Activated CD4-positive, CD25-positive, alpha-beta regulatory T cell (primary cell): ENCODE measurements around the gene PFDN4.

Source experiments
- DNase-seq, 4 experiments: peaks; one replicate each; lab custom pipeline; 2025; lab: John Stamatoyannopoulos, UW

PFDN4 gene

GRCh38 chr20:54200487-54201267 lies 7.2 kb upstream of the PFDN4 start:
- no peak for DNase-seq

DNA sequence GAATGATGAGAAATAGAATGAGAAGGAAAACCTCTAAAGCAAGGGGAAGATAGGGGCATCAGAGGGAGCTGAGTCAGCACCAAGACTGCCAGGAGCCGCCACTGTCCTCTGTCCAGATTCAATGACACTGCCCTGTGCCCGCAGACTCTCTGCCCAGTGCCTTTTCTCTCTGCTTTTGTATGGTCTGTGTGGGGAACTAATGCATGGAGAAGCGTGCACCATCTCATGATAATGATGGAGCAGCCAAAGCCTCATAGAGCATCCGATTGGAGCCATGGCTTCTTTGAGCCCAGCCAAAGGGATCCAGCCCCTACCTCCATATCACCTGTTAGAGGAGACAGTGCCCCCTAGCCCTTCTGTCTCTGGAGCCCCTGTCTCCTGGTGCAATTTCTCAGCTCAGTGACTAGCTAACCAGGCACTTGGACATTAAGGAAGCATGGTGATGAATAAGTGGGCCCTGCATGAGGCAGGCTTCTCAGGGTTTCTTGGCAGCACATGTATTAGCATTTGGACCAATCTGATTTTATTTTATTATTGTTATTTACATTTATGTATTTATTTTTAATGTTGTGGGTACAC lies 6.5 kb upstream of the PFDN4 start:
- no peak for DNase-seq

DNA sequence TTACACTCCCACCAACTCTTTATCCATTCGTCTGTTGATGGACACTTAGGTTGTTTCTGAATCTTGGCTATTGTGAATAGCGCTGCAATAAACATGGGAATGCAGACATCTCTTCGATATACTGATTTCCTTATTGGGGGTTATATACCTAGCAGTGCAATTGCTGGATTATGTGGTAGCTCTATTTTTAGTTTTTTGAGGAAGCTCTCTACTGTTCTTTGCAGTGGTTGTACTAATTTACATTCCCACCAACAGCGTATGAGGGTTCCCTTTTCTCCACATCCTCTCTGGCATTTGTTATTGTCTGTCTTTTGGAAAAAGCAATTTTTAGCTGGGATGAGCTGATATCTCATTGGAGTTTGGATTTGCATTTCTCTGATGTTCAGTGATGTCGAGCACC lies 4.6 kb upstream of the PFDN4 start:
- DNase-seq: no peak

- no peak for DNase-seq
Measured at GRCh38 chr20:54204063-54204462, 3.8 kb upstream of the PFDN4 start.

DNA sequence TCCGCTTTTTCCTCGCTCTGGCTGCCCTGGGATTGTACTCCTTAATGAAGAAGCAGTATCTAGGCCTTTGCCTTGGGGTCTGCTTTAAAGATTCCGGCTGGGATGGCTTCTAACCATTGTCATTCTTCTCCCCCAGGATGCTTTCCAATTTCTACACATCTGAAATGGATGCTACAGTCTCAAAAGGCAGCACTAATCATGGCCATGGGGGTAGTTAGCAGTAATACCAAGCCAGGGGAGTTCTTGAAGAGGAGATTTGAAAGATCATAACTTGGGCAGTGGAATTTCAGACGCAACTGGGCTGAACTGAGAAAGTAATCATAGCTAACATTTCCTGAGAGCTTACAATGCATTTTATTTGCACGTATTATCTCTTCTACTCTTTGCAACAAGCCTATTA lies 3.4 kb upstream of the PFDN4 start:
- no peak for DNase-seq

DNA sequence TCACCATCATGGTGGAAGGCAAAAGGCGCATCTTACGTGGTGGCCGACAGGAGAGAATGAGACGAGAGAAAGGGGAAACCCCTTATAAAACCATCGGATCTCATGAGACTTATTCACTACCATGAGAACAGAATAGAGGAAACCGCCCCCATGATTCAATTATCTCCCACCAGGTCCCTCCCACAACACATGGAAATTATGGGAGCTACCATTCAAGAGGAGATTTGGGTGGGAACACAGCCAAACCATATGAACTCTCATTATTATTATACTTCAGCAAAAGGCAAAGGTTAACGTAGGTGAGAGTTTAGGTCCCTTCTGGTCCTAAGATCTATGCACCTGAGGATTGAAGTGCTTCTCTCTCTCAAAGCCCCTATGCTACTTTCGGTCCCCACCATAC lies 2.4 kb upstream of the PFDN4 start:
- no peak for DNase-seq

DNA sequence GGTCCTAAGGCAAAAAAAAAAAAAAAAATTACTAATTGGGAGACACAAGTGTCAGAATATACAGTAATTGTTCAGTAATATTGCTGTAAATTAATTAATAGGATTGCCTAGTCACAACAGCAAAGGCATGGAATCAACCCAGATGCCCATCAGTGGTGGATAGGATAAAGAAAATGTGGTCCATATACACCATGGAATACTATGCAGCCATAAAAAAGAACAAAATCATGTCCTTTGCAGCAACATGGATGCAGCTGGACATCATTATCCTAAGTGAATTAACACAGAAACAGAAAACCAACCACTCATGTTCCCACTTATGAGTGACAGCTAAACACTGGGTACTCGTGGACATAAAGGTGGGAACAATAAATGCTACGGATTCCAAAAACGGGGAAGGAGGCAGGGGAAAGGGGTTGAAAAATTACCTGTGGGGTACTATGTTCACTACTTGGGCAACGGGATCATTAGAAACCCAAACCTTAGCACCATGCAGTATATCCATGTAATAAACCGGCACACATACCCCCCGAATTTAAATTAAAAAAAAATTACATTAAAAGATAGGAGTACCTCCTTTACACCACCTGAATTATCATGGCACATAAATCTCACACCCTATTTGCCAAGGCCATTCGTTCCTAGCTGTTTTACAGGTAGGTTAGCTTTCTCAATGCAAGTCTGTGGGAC lies 689 bp upstream of the PFDN4 start:
- no peak for DNase-seq

- DNase-seq: no peak
Measured at GRCh38 chr20:54208548-54209176, 775 bp downstream of the PFDN4 start.

GRCh38 chr20:54209216-54209813 lies 1.4 kb downstream of the PFDN4 start:
- no peak for DNase-seq

DNA sequence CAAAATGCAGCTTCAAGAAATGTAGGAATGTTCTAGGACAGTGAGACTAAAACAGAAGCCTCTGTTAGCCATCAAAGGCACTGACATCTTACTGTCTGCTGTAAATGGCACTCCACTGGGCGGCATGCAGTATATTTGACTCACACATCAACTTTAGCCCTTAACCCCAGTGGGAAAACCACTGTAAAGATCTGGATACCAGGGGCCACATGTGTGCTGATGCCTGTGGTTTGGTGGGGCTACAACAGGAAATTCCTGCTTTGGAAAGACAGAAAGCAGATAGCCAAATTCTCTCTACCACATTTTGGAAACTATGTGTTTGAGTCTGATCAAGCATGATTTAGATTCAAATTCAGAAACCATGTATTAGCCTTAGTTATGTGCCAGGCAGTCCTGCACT lies 4.3 kb downstream of the PFDN4 start:
- DNase-seq: no peak

- DNase-seq: no peak
Measured at GRCh38 chr20:54212871-54213270, 5.0 kb downstream of the PFDN4 start.

GRCh38 chr20:54214566-54214965 lies 6.7 kb downstream of the PFDN4 start:
- no peak for DNase-seq

DNA sequence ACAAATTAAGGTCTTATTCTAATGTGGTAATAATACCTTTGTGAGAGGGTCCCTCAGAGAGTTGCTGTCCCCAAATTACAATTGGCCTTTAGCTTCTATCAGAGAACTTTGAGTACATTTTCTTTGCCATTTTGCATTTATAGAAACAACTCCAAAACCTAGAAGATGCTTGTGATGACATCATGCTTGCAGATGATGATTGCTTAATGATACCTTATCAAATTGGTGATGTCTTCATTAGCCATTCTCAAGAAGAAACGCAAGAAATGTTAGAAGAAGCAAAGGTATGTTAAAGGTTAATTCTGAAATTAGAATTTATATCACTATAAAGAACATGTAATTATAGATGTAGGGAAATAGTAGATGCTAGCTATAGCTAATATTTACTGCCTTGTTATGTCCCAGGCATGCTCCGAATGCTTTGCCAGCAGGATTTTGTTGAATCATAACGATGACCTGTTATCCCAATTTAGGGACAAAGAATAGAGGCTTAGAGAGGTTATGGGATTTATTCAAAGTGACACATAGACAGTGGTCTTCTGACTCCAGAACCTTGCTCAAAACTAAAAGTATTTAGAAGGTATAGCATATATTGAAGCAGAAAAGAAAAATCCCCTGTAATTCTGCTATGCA lies 7.4 kb downstream of the PFDN4 start:
- DNase-seq: no peak

- no peak for DNase-seq
Measured at GRCh38 chr20:54217762-54218161, 9.9 kb downstream of the PFDN4 start.

GRCh38 chr20:54218470-54218869 lies 10.6 kb downstream of the PFDN4 start:
- no peak for DNase-seq

DNA sequence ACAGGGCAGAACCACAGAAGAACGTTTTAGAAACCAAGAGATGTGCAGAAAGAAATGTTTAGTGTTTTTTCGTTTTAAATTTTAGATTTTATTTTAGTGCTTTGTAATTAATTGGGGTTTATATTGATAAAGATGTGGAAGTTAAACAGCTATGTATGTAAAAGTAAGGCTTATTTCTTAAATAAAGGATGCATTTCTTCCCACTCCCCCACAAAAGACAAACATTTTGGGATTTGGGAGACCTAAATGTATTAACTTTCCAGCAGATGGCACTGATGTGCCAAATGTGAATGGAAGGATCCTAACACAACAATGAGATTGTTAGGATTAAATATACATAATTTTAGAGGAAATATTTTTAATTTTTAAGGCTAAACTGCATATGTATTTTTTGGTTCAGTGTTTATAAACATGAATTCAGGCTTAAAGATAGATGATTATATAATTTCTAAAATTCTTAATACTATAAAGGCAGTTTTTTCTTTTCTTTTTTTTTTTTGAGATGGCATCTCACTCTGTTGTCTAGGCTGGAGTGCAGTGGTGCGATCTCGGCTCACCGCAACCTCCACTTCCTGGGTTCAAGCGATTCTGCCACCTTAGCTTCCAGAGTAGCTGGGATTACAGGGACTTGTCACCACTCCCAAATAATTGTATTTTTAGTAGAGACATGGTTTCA lies 12.0 kb downstream of the PFDN4 start:
- DNase-seq: no peak

GRCh38 chr20:54220722-54221121 lies 12.8 kb downstream of the PFDN4 start:
- no peak for DNase-seq

- no peak for DNase-seq
Measured at GRCh38 chr20:54221353-54221752, 13.5 kb downstream of the PFDN4 start.

GRCh38 chr20:54221996-54222890 lies 14.4 kb downstream of the PFDN4 start:
- no peak for DNase-seq

- DNase-seq: no peak
Measured at GRCh38 chr20:54223285-54223684, 15.4 kb downstream of the PFDN4 start.
